Measurements from ENCODE around the gene KRT15.

KRT15 gene

GRCh38 chr17:41511716-41512115 is 7.0 kb downstream of the KRT15 start:
- TF ChIP-seq CTCF (conservative IDR thresholded peaks at IDR 0.05; ENCODE audit: low read length) = no peak
- no peak for DNase-seq (ENCODE audit: low read depth)
- no peak overlapping the region for H3K4me3 ChIP-seq (ENCODE audit: low read length)

DNA sequence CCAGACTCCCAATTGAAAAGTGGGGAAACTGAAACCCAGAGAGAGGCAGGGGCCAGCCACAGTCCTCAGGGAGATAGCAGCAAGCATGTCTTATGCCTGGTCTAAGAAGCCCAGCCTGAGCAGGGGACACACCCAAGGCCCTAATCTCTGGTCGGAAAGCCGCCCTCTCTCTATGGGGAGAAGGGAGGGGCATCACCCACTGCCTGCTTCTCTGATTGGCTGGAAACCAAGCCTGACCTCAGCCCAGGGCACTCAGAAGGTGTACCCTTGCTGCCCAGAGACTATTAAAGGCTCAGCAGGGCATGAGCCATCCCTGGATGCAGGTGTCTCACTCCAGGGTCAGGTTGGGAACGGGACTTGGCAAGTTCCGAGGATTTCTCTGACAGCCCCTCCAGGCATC is 7.6 kb downstream of the KRT15 start:
- no peak for DNase-seq (ENCODE audit: low read depth)
- TF ChIP-seq CTCF (conservative IDR thresholded peaks at IDR 0.05; ENCODE audit: low read length) = no peak
- no peak overlapping the region for H3K4me3 ChIP-seq (ENCODE audit: low read length)

- no peak for TF ChIP-seq CTCF (conservative IDR thresholded peaks at IDR 0.05; ENCODE audit: low read length)
- no peak overlapping the region for H3K4me3 ChIP-seq (ENCODE audit: low read length)
- no peak for DNase-seq (ENCODE audit: low read depth)
These were observed 8.2 kb downstream of the KRT15 start for GRCh38 chr17:41510251-41511065.

- TF ChIP-seq CTCF (conservative IDR thresholded peaks at IDR 0.05; ENCODE audit: low read length) = no peak
- no peak for DNase-seq (ENCODE audit: low read depth)
- no peak overlapping the region for H3K4me3 ChIP-seq (ENCODE audit: low read length)
These were observed 11.3 kb downstream of the KRT15 start for GRCh38 chr17:41507315-41507880.

DNA sequence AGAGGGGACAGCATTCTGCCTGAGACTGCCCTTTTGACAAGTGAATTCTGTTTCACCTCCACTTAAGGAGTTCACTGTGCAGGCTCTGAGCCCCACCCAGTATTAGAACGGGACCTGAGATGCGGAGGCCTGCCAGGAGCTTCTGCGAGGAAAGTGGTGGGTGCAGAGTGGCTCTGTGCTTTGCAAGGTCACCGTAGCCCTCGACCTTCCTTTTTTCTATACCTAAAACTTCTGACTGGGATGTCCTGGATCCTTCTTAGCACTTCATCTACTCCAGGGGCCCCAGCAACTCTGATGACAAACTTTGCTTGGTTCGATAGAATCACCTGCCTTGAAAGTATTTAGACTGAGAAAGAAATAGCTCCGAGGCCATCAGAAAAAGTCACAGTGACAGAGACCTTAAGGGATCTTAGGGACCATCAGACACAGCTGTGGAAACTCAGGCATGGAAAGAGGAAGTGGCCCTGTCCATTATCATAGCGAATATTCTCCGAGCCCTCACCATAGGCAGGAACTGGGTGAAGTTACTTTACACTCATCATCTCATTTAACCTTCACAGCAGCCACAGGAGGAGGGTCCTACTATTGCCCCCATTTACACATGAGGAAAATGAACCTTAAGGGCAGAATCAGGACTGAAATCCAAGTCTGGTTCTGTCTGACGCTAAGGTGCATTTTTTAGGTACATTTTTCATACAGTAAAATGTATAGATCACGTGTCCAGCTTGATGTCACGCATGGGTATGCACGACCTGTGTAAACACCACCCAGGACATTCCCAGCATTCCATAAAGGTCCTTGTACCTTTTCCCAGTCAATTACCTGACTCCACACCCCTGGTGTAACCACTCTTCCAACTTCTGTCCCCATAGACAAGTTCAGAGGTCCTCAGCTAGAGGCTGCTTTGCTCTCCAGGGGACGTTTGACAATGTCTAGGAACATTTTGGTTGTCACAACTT is 12.6 kb downstream of the KRT15 start:
- no peak for DNase-seq (ENCODE audit: low read depth)
- no peak overlapping the region for H3K4me3 ChIP-seq (ENCODE audit: low read length)
- TF ChIP-seq CTCF (conservative IDR thresholded peaks at IDR 0.05; ENCODE audit: low read length) = no peak

GRCh38 chr17:41505007-41505808 is 13.5 kb downstream of the KRT15 start, which contains the start of gene KRT13:
TSS of gene KRT13 (minus strand) at chr17:41505612. CDS start at chr17:41505550, 62 bp downstream.
- no peak within 1 kb of the TSS for H3K4me3 ChIP-seq (ENCODE audit: low read length)
- no peak for DNase-seq (ENCODE audit: low read depth)
- no peak for TF ChIP-seq CTCF (conservative IDR thresholded peaks at IDR 0.05; ENCODE audit: low read length)
